K562 (cell line): ENCODE data around the gene FHIT. TPM values are rescaled to one million over a fixed set of nuclear protein-coding genes. Genes with fewer than 3 reads are reported as not detected.

Source experiments
- ATAC-seq: fragments of 200-7000 bp; cut with Tn5 transposase; 3 replicates; pipeline ENCODE4 v1.9.1; 2020; ENCODE audit warnings: moderate library complexity
- BruUV-seq: library from RNA; stranded (reverse); fragments of 400-500 nt; replicated peaks from 2 replicates; lab custom pipeline; 2021; lab: Mats Ljungman, UMichigan
- CTCF ChIA-PET: fragments of 300-600 bp; formaldehyde crosslinking; extraction: SDS; loops from one replicate; lab custom pipeline; 2021; ENCODE audit warnings: low intra/inter-chr PET ratio; lab: Yijun Ruan, JAX
- POLR2A ChIA-PET: fragments of 300-600, 350-650 bp; sonication (Branson Sonifier 250); formaldehyde crosslinking; extraction: SDS; loops from one replicate; lab custom pipeline; 2021; ENCODE audit warnings: antibody characterized with exemption, inconsistent platforms; lab: Yijun Ruan, JAX
- DNase-seq, 4 experiments: peaks; one replicate each; pipeline versions ENCODE4 v3.0.0 to v3.0.0-alpha.2; 2011 to 2018; ENCODE audit warnings: low spot score in 3 of 4, mixed read lengths in 3 of 4; ENCODE audit errors: extremely low read depth in 1 of 4
- FAIRE-seq: peaks from 2 replicates; lab custom pipeline; 2011; peaks lifted over from hg19 to GRCh38; lab: Jason Lieb, UNC
- H2AFZ ChIP-seq: 2 replicates; pipeline ENCODE4 v1.6.0; 2011; ENCODE audit warnings: low read depth, low read length, control low read depth, inconsistent platforms
- H3K27ac ChIP-seq: fragments of 200-600 bp; 3 replicates; pipeline ENCODE4 v1.8.0; 2011; ENCODE audit warnings: low read depth, mild to moderate bottlenecking, control low read depth, inconsistent platforms, low read length, moderate library complexity, mixed read lengths; ENCODE audit errors: extremely low read depth
- H3K27me3 ChIP-seq, 2 experiments: fragments of 300-600 bp in 1 of 2; 2 replicates in 1 of 2; 3 replicates in 1 of 2; pipeline versions ENCODE4 v1.6.0 to v1.8.0; 2011; ENCODE audit warnings: inconsistent platforms in 2 of 2, low read length in 2 of 2, mild to moderate bottlenecking in 1 of 2, mixed read lengths in 1 of 2, moderate library complexity in 1 of 2; ENCODE audit not compliant: control insufficient read depth in 2 of 2, insufficient read depth in 2 of 2
- H3K36me3 ChIP-seq: fragments of 300-600 bp; 3 replicates; pipeline ENCODE4 v1.8.0; 2011; ENCODE audit warnings: mild to moderate bottlenecking, low read length, inconsistent platforms; ENCODE audit not compliant: control insufficient read depth, insufficient read depth
- H3K4me1 ChIP-seq, 2 experiments: fragments of 200-600 bp in 1 of 2; replicated peaks in 1 of 2; 2 replicates in 1 of 2; 3 replicates in 1 of 2; pipeline versions ENCODE4 v1.5.1 to v1.8.0; 2011; ENCODE audit warnings: inconsistent platforms in 2 of 2, low read length in 2 of 2, mild to moderate bottlenecking in 1 of 2, mixed read lengths in 1 of 2, moderate library complexity in 1 of 2; ENCODE audit not compliant: control insufficient read depth in 2 of 2, insufficient read depth in 2 of 2
- H3K4me2 ChIP-seq: 2 replicates; pipeline ENCODE4 v1.6.1; 2011; ENCODE audit warnings: low read length, control low read depth, inconsistent platforms, mixed read lengths; ENCODE audit not compliant: insufficient read depth
- H3K4me3 ChIP-seq: fragments of 200-600 bp; sonication (generic), shearing (Covaris generic); 2 replicates; pipeline ENCODE4 v1.5.1; 2016; ENCODE audit warnings: control low read depth, inconsistent platforms
- H3K79me2 ChIP-seq: fragments of 200-600 bp; 3 replicates; pipeline ENCODE4 v1.8.0; 2011; ENCODE audit warnings: low read length, inconsistent platforms; ENCODE audit not compliant: control insufficient read depth, insufficient read depth
- H3K9ac ChIP-seq, 2 experiments: 2 replicates each; pipeline versions ENCODE4 v1.6.0 to v1.6.1; 2011; ENCODE audit warnings: low read depth in 2 of 2, low read length in 2 of 2, control low read depth in 1 of 2, inconsistent platforms in 1 of 2, mild to moderate bottlenecking in 1 of 2, mixed read lengths in 1 of 2; ENCODE audit not compliant: insufficient read depth in 1 of 2
- H3K9me1 ChIP-seq: one replicate; pipeline ENCODE4 v1.6.0; 2011; ENCODE audit warnings: inconsistent platforms, mild to moderate bottlenecking, low read length, moderate library complexity; ENCODE audit not compliant: control insufficient read depth, insufficient read depth
- H3K9me3 ChIP-seq: replicated peaks from 2 replicates; pipeline ENCODE4 v1.5.1; 2011; ENCODE audit warnings: low read depth, low read length, inconsistent platforms; ENCODE audit not compliant: control insufficient read depth, insufficient read depth
- H4K20me1 ChIP-seq: replicated peaks from 2 replicates; pipeline ENCODE4 v1.6.1; 2011; ENCODE audit warnings: low read length, inconsistent platforms, mixed read lengths; ENCODE audit not compliant: control insufficient read depth, insufficient read depth
- CBX3 ChIP-seq, 2 experiments: IDR thresholded peaks; 1 replicate in 1 of 2; 2 replicates in 1 of 2; pipeline ENCODE4 v1.6.1; 2012; ENCODE audit warnings: inconsistent platforms in 2 of 2, low read length in 2 of 2, borderline replicate concordance in 1 of 2, control low read depth in 1 of 2
- CBX5 ChIP-seq: IDR thresholded peaks from 2 replicates; pipeline ENCODE4 v1.6.1; 2014; ENCODE audit warnings: low read depth, borderline replicate concordance
- HDAC3 ChIP-seq: fragments of 450-650 bp; IDR thresholded peaks from 2 replicates; pipeline ENCODE4 v1.6.1; 2018; ENCODE audit warnings: borderline replicate concordance, mild to moderate bottlenecking, moderate library complexity; ENCODE audit not compliant: partially characterized antibody
- HDGF ChIP-seq: fragments of 450-650 bp; IDR thresholded peaks from 2 replicates; pipeline ENCODE4 v1.6.1; 2016
- HMG20B ChIP-seq: fragments of 250-450 bp; sonication (Bioruptor Pico); IDR thresholded peaks from 2 replicates; pipeline ENCODE4 v1.5.0; 2021; ENCODE audit warnings: mild to moderate bottlenecking
- PCBP2 ChIP-seq: fragments of 200-400 bp; formaldehyde crosslinking; IDR thresholded peaks from 2 replicates; pipeline ENCODE4 v1.6.1; 2018; ENCODE audit warnings: low read length, low read depth, mild to moderate bottlenecking, moderate library complexity; ENCODE audit not compliant: poor library complexity, severe bottlenecking
- PPARD ChIP-seq: fragments of 250-450 bp; sonication (Bioruptor Pico); IDR thresholded peaks from 2 replicates; pipeline ENCODE4 v1.8.0; 2022; ENCODE audit warnings: inconsistent platforms, mild to moderate bottlenecking, moderate library complexity
- RFX7 ChIP-seq: fragments of 250-450 bp; sonication (Bioruptor Pico); IDR thresholded peaks from 2 replicates; pipeline ENCODE4 v1.5.1; 2021; ENCODE audit warnings: mild to moderate bottlenecking
- TFAM ChIP-seq: fragments of 250-450 bp; sonication (Bioruptor Pico); conservative IDR thresholded peaks from 2 replicates; pipeline ENCODE4 v1.5.0; 2021; ENCODE audit warnings: mild to moderate bottlenecking, moderate library complexity
- ZBTB26 ChIP-seq: fragments of 450-650 bp; formaldehyde crosslinking; IDR thresholded peaks from 2 replicates; pipeline ENCODE4 v1.4.0; 2022; ENCODE audit warnings: missing genetic modification characterization
- ZBTB9 ChIP-seq: fragments of 450-650 bp; formaldehyde crosslinking; IDR thresholded peaks from 2 replicates; pipeline ENCODE4 v1.4.0; 2020; ENCODE audit warnings: mild to moderate bottlenecking, moderate library complexity
- ZC3H4 ChIP-seq: sonication (generic); formaldehyde crosslinking; IDR thresholded peaks from 2 replicates; pipeline ENCODE4 v1.9.0; 2021; ENCODE audit warnings: missing genetic modification reagents, borderline replicate concordance
- ZNF143 ChIP-seq: sonication (generic); formaldehyde crosslinking; IDR thresholded peaks from 2 replicates; pipeline ENCODE4 v1.9.0; 2022; ENCODE audit warnings: mild to moderate bottlenecking, missing genetic modification reagents
- WGBS: fragments of 100-300 bp; shearing (Covaris generic); methylation state at CpG from one replicate; pipeline ENCODE4 v1.1.6; 2016; ENCODE audit warnings: low coverage, mixed read lengths; ENCODE audit not compliant: insufficient coverage; ENCODE audit errors: missing lambda C conversion rate; 5-methylcytosine and 5-hydroxymethylcytosine counted together
- in situ Hi-C: fragments of 300-500 bp; cut with MboI; formaldehyde crosslinking; loops from 4 replicates; pipeline ENCODE4 v1.15.0; 2018; ENCODE audit warnings: inconsistent platforms, mixed read lengths
- intact Hi-C: fragments of 100-400 bp; cut with micrococcal nuclease; formaldehyde crosslinking; loops from 2 replicates; pipeline ENCODE4 v1.14.2; 2022
- polyA plus RNA-seq, 8 experiments: library from polyadenylated mRNA; depleted of rRNA in 4 of 8; stranded (reverse) in 5 of 8; unstranded in 3 of 8; fragments of >200 nt; fragmentation: Nextera tagmentation in 2 of 8; fragmentation: Illumina TruSeq in 1 of 8; extraction: Ambion mirVana in 2 of 8; extraction: Trizol in 1 of 8; gene quantifications; 2 replicates each; pipeline versions ENCODE4 v1.2.1 to v1.2.3, GENCODE V29; 2011 to 2014; ENCODE audit warnings: inconsistent platforms in 1 of 8, missing spikeins in 1 of 8
- total RNA-seq, 7 experiments: library from RNA; depleted of rRNA in 6 of 7; stranded (reverse); fragments of >200 nt in 6 of 7; fragmentation: Illumina TruSeq in 2 of 7; extraction: Trizol in 2 of 7; gene quantifications; 2 replicates each; pipeline versions ENCODE4 v1.2.1 to v1.2.3, GENCODE V29; 2011 to 2021; ENCODE audit warnings: low replicate concordance in 1 of 7

The FHIT gene
- total and polyA plus RNA-seq, 9 of the 15 experiments (the other 6 are each of a cell fraction or from before 2014, with no cell fraction given) = 1.7 to 9.1 (median 4.3) TPM

GRCh38 chr3:59885101-59885500 lies 1366.2 kb downstream of the FHIT start:
- in situ Hi-C loops = no loop called here
- intact Hi-C loops = no loop called here
- Histone ChIP-seq H3K79me2 (no peaks in the 10 kb centered on the region), H2AFZ (no peak overlapping the region), H3K4me1 (no peaks in the 10 kb centered on the region), H3K27ac (no peak overlapping the region), H3K27me3 (no peaks in the 10 kb centered on the region), H3K36me3 (no peaks in the 10 kb centered on the region), H3K9ac (no peak overlapping the region), H4K20me1 (no peaks in the 10 kb centered on the region), H3K9me1 (no peaks in the 10 kb centered on the region), H3K4me2 (no peak overlapping the region), H3K4me3 (no peak overlapping the region), H3K9me3 (no peaks in the 10 kb centered on the region)
- ATAC-seq (no peak), FAIRE-seq (no peak), DNase-seq (no peak)
- POLR2A ChIA-PET = no interaction called here
- BruUV-seq = no TSS peak
- CTCF ChIA-PET = no interaction called here
- WGBS = 40% methylated on average over 1 of the region's 4 CpGs
- TF ChIP-seq HMG20B (CRISPR knock-in tag) = no peak
- no peak for TF ChIP-seq ZBTB9 (CRISPR knock-in tag)
- TF ChIP-seq CBX3 (IDR thresholded peaks at IDR 0.05; ENCODE audit: borderline replicate concordance in 1 of 2, low read length in 2 of 2) = no peak
- TF ChIP-seq RFX7 (CRISPR knock-in tag) = no peak
- no peak for TF ChIP-seq HDAC3
- no peak for TF ChIP-seq ZC3H4
- no peak for TF ChIP-seq CBX5
- no peak for TF ChIP-seq HDGF
- no peak for TF ChIP-seq TFAM
- no peak for TF ChIP-seq ZBTB26 (CRISPR knock-in tag)
- no peak for TF ChIP-seq ZNF143 (CRISPR knock-in tag)
- TF ChIP-seq PPARD (CRISPR knock-in tag) = no peak
- no peak for TF ChIP-seq PCBP2
